AG04449 (cell line): ENCODE results near the gene NUDT3.

Experiments
- CTCF ChIA-PET: fragments of 350-600 bp; formaldehyde crosslinking; extraction: SDS; loops from one replicate; lab custom pipeline; 2021; ENCODE audit warnings: antibody characterized with exemption; lab: Yijun Ruan, JAX
- POLR2A ChIA-PET: fragments of 400-600, 350-600 bp; formaldehyde crosslinking; extraction: SDS; loops from one replicate; lab custom pipeline; 2020; ENCODE audit warnings: antibody characterized with exemption, inconsistent platforms; lab: Yijun Ruan, JAX
- DNase-seq: peaks from one replicate; pipeline ENCODE4 v3.0.0-alpha.2; 2010; ENCODE audit warnings: low read depth, low spot score
- H3K4me3 ChIP-seq: 2 replicates; pipeline ENCODE4 v1.5.1; 2011; ENCODE audit warnings: low read depth, mild to moderate bottlenecking, control low read depth, low read length
- TF ChIP-seq, protein P1 (sequence below): IDR thresholded peaks from one replicate; pipeline ENCODE4 v1.5.1; 2011; ENCODE audit warnings: mild to moderate bottlenecking, moderate library complexity, low read length, control low read depth, inconsistent platforms; ENCODE audit not compliant: insufficient read depth; ENCODE audit errors: missing control alignments

The NUDT3 gene

GRCh38 chr6:34300332-34300751 is 92.1 kb downstream of the NUDT3 start:
- POLR2A ChIA-PET = no interaction called here

DNA sequence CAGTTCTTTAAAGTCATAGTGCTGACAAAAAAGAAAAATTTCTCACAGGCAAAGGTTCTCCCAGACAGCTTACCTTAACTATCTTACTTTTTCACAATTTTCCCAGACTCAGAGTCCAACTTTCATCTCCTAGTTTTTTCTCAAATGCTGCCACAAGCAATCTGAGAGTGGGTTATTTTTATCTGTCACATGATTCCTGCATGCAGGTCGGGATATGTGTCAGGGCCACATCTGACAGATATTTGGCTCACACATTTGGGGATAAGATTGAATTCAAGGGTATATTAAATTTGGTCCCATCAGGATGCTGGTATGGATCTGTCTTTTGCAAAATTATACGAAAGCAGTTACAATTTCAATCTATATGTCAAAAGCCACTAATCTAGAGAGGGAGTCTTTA is 93.5 kb downstream of the NUDT3 start:
- no peak overlapping the region for H3K4me3 ChIP-seq
- ChIA-PET POLR2A (no interaction called here), CTCF (no interaction called here)
- no peak for DNase-seq
- TF ChIP-seq, protein P1, sequence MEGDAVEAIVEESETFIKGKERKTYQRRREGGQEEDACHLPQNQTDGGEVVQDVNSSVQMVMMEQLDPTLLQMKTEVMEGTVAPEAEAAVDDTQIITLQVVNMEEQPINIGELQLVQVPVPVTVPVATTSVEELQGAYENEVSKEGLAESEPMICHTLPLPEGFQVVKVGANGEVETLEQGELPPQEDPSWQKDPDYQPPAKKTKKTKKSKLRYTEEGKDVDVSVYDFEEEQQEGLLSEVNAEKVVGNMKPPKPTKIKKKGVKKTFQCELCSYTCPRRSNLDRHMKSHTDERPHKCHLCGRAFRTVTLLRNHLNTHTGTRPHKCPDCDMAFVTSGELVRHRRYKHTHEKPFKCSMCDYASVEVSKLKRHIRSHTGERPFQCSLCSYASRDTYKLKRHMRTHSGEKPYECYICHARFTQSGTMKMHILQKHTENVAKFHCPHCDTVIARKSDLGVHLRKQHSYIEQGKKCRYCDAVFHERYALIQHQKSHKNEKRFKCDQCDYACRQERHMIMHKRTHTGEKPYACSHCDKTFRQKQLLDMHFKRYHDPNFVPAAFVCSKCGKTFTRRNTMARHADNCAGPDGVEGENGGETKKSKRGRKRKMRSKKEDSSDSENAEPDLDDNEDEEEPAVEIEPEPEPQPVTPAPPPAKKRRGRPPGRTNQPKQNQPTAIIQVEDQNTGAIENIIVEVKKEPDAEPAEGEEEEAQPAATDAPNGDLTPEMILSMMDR = no peak

More at GRCh38 chr6:34300332-34300751, 92.1 kb downstream of the NUDT3 start:
- CTCF ChIA-PET = no interaction called here
- H3K4me3 ChIP-seq = no peak overlapping the region
- DNase-seq = no peak
- TF ChIP-seq, protein P1 = no peak

DNA sequence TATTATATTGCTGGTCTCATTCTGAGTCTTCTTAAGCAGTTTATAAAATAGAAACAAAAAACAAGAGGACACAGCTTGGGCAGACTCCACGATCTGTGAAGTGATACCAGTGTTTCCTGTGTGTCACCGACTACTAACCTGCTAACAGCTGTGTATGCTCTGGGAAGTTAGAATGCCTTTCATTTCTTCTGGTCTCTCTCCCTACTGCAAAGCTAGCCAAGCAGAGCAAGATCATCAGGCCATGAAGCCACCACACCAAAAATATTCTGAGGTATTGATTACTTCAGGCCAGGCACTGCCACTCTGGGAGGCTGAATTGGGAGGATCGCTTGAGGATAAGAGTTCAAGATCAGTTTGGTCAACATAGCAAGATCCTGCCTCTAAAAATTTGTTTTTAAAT is 96.7 kb downstream of the NUDT3 start:
- TF ChIP-seq, protein P1 = no peak
- no peak overlapping the region for H3K4me3 ChIP-seq
- DNase-seq = no peak
- ChIA-PET CTCF (interaction anchor here (1.4 kb wide), 1 partner anchor 46 kb away, joined by 5 read pairs; no protein-coding TSS in a partner anchor), POLR2A (interaction anchor here (0.7 kb wide), 1 partner anchor 24 kb away, joined by 3 read pairs; no protein-coding TSS in a partner anchor)

GRCh38 chr6:34292954-34293353 is 99.5 kb downstream of the NUDT3 start:
- CTCF ChIA-PET = interaction anchor here (1.0 to 3.6 kb wide), 3 partner anchors 15 to 97 kb away, joined by 3 to 8 read pairs (median 3); partner anchors contain the start of gene SMIM29
- no peak for DNase-seq
- POLR2A ChIA-PET = no interaction called here
- TF ChIP-seq, protein P1 = no peak
- H3K4me3 ChIP-seq = no peak overlapping the region

GRCh38 chr6:34289137-34289536 is 103.3 kb downstream of the NUDT3 start:
- CTCF ChIA-PET = interaction anchor here (1.4 kb wide), 1 partner anchor 93 kb away, joined by 5 read pairs; no protein-coding TSS in a partner anchor
- H3K4me3 ChIP-seq = no peak overlapping the region
- TF ChIP-seq, protein P1 = no peak
- POLR2A ChIA-PET = no interaction called here
- DNase-seq = no peak

GRCh38 chr6:34288581-34288980 is 103.9 kb downstream of the NUDT3 start:
- CTCF ChIA-PET = interaction anchor here (1.4 kb wide), 1 partner anchor 93 kb away, joined by 5 read pairs; no protein-coding TSS in a partner anchor

More at GRCh38 chr6:34288581-34288980, 103.9 kb downstream of the NUDT3 start:
- TF ChIP-seq, protein P1 = no peak
- H3K4me3 ChIP-seq = no peak overlapping the region
- POLR2A ChIA-PET = no interaction called here
- DNase-seq = no peak
